ENCODE results near the gene MT3.
"Not testable (repeated sequence)": the region's sequence is repeated elsewhere in the genome, so short reads cannot be mapped to it uniquely, and the experiment has no call there.

Gene MT3

GRCh38 chr16:56610017-56610608 lies 20.8 kb downstream of the MT3 start:
- DNase-seq, result peak; percentile 43

GRCh38 chr16:56610609-56611111 lies 21.3 kb downstream of the MT3 start:
- DNase-seq, result no peak

- DNase-seq, result no peak
Measured at GRCh38 chr16:56611281-56611833, 22.0 kb downstream of the MT3 start.

GRCh38 chr16:56613706-56614105 lies 24.4 kb downstream of the MT3 start:
- no peak for DNase-seq

- DNase-seq, result no peak
Measured at GRCh38 chr16:56614549-56614991, 25.2 kb downstream of the MT3 start.

GRCh38 chr16:56615353-56615752 lies 26.0 kb downstream of the MT3 start:
- DNase-seq, result no peak

GRCh38 chr16:56616608-56617211 lies 27.4 kb downstream of the MT3 start:
- DNase-seq, result no peak

GRCh38 chr16:56617212-56618085 lies 28.1 kb downstream of the MT3 start:
- DNase-seq, result peak; percentile 26

GRCh38 chr16:56618138-56618537 lies 28.8 kb downstream of the MT3 start:
- DNase-seq, result no peak

GRCh38 chr16:56620339-56620897 lies 31.1 kb downstream of the MT3 start:
- no peak for DNase-seq

- not testable (repeated sequence) for DNase-seq
Measured at GRCh38 chr16:56621665-56622445, 32.5 kb downstream of the MT3 start.

GRCh38 chr16:56623184-56623583 lies 33.9 kb downstream of the MT3 start:
- DNase-seq, result not testable (repeated sequence)

- no peak for DNase-seq
Measured at GRCh38 chr16:56623637-56624036, 34.3 kb downstream of the MT3 start.

- DNase-seq, result peak; percentile 85
Measured at GRCh38 chr16:56625140-56625942, 36.0 kb downstream of the MT3 start, which contains the start of gene MT1E. Gene MT1E (plus strand): TSS chr16:56625781. CDS start chr16:56625852, 71 bp downstream.

- no peak for DNase-seq
Measured at GRCh38 chr16:56625943-56626654, 36.8 kb downstream of the MT3 start.

GRCh38 chr16:56626685-56627084 lies 37.4 kb downstream of the MT3 start:
- DNase-seq, result no peak

- DNase-seq, result no peak
Measured at GRCh38 chr16:56628486-56629350, 39.4 kb downstream of the MT3 start.

- peak; percentile 34 for DNase-seq
Measured at GRCh38 chr16:56629531-56629930, 40.2 kb downstream of the MT3 start.

- DNase-seq, result peak; percentile 65
Measured at GRCh38 chr16:56630134-56630533, 40.8 kb downstream of the MT3 start.

All from MV-4-11 (cell line).